ENCODE results near the gene PTPRK. TPM values are rescaled to one million over a fixed set of nuclear protein-coding genes. Genes with fewer than 3 reads are reported as not detected.
A peak's percentile ranks its signal among the peaks of the same experiment; 100 is the strongest.

The PTPRK gene
- 10 to 100 TPM; 23.7 to 30.2 TPM for total RNA-seq
- long read RNA-seq, donor 1, full-length matches to known transcripts: 1 of 9 reads
- long read RNA-seq, donor 1, partial matches to known transcripts: 3 of 9 reads
- long read RNA-seq, donor 1, other reads (novel, unspliced or antisense): 5 of 9 reads
- long read RNA-seq, donor 2, partial matches to known transcripts: 13 of 22 reads
- long read RNA-seq, donor 2, other reads (novel, unspliced or antisense): 8 of 22 reads

DNA sequence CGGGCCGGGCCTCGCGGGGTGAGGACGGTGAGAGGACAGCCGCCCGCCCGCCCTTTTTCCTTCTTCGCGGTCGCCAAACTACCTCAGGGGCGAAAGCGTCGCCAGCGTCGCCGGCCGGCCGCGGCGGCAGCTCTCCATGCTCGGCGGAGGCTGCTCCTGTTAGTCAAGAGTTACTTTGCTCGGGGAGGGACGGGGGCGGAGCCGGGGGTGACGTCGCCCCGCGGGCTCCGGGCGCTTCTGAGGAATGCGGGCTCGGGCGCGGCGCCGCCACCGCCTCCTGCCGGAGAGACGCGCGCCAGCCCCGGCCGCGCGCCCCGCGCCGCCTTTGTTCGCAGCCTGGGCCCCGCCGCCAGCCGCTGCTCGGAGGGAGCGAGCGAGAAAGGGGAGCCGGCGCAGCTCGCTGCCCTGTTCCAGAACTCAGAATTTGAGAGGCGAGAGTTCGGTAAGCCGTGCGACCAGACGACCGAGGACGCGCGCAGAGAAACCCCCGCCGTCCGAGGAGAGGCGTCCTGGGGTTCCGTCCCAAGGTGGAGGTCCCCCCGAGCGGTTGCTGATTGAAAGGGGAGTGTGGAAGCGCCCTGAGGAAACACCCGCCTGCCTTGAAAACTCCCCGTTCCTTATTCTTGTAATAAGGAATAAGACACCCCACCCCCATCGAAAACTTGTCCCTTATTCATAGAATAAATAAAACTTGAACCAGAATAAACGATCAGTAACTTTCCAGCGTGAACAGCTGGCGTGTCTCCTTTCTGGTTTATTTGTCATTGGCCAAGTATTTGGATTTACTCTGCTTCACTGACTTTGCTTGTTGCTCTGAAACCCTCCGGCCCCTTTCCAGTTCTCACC lies at the start of gene PTPRK:
Gene PTPRK, minus strand, starts transcription at position 164 of the 846 bp plus-strand sequence. CDS start 241 bp downstream, outside the sequence.
- intact Hi-C loops (cut with DNase I): no loop called here
- DNase-seq (ENCODE audit: low spot score): peak; percentile 96

- intact Hi-C loops (cut with DNase I): no loop called here
- no peak for DNase-seq (ENCODE audit: low spot score)
These were observed 46.6 kb upstream of the PTPRK start for GRCh38 chr6:128567029-128567428.

GRCh38 chr6:128560966-128561365 lies 40.6 kb upstream of the PTPRK start:
- no peak for DNase-seq (ENCODE audit: low spot score)
- intact Hi-C loops (cut with DNase I): no loop called here

GRCh38 chr6:128558924-128559323 lies 38.5 kb upstream of the PTPRK start:
- DNase-seq (ENCODE audit: low spot score): no peak
- intact Hi-C loops (cut with DNase I): no loop called here

- intact Hi-C loops (cut with DNase I): no loop called here
- no peak for DNase-seq (ENCODE audit: low spot score)
These were observed 37.6 kb upstream of the PTPRK start for GRCh38 chr6:128558021-128558420.

GRCh38 chr6:128557081-128557480 lies 36.7 kb upstream of the PTPRK start:
- intact Hi-C loops (cut with DNase I): no loop called here
- DNase-seq (ENCODE audit: low spot score): no peak

GRCh38 chr6:128554302-128554701 lies 33.9 kb upstream of the PTPRK start:
- intact Hi-C loops (cut with DNase I): loop anchor here in 1 of 2 donors (5.0 kb wide), 1 partner anchor 1543 kb away; no protein-coding TSS in a partner anchor
- DNase-seq (ENCODE audit: low spot score): no peak

- DNase-seq (ENCODE audit: low spot score): no peak
- intact Hi-C loops (cut with DNase I): no loop called here
These were observed 20.9 kb upstream of the PTPRK start for GRCh38 chr6:128541261-128541660.

DNA sequence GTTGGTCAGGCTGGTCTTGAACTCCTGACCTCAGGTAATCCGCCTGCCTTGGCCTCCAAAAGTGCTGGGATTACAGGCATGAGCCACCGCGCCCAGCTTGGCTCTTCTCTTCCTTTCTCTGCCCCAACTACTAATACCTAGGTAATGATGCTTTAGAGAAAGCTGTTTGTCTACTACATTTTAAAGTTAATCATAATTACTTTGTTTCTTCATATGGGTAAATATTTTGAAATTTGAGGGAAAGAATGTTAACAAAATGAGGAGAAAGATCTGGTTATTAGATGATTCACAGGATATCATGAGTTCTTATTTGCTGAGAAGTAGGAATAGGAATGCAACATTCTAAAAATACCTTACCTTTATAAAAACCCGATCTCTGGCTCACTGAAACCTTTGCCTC lies 18.4 kb upstream of the PTPRK start:
- no peak for DNase-seq (ENCODE audit: low spot score)
- intact Hi-C loops (cut with DNase I): no loop called here

DNA sequence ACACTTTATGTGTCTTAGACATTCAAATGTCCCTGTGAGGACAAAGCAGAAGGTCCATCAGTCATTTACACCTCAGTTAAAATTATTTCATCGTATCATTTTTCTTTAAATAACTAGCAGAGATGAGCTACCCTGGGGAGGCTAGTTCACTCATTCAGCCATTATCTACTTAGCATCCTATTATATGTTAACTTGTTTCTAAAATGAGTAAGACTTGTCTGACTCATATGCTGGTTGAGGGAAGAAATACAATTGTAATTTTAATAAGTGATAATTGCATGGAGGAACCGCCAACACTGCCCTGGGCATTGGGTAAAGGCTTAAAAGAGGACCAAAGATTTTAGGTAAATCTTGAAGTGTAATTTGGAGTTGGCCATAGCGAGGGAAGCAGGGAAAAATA lies 12.4 kb upstream of the PTPRK start:
- no peak for DNase-seq (ENCODE audit: low spot score)

DNA sequence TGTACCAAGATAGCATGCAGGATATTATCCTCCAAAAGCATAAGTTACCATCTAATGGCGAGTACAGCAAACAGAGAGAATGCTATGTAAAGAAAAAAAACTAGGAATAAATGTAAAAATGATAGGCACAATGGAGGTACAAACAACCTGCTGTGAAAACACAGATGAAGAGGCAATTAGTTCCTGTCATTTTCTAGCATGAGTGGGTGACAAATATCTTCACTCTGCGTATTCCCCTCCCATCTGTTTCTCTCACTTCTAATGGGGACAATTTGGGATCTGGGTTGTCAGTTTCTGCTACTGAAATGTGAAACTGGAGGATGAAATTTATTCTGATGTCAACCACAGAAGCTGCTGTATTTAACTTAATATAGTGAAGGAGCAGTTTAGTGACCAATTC lies 11.7 kb upstream of the PTPRK start:
- intact Hi-C loops (cut with DNase I): no loop called here

More for the DNA sequence above, 12.4 kb upstream of the PTPRK start:
- intact Hi-C loops (cut with DNase I): no loop called here

DNA sequence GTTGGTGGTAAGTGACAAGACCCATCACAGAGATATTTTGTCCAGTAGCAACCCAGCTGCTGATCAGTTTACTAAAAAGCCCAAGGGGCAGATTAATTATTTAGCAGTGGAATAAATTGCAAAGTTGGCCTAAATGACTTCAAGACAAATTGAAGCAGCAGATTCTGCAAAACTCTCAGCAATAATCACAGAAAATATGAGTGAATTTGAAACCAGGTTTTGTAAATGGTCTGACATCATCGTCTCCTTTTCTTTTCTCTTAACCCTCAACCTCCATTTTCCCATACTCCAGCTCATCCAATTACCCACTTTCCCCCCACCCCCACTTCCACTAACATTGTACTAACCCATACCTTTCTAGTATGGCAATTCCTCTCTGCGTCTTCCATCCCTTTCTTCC lies 11.3 kb upstream of the PTPRK start:
- DNase-seq (ENCODE audit: low spot score): no peak
- intact Hi-C loops (cut with DNase I): no loop called here

More for the DNA sequence above, 11.7 kb upstream of the PTPRK start:
- DNase-seq (ENCODE audit: low spot score): no peak

- DNase-seq (ENCODE audit: low spot score): no peak
- intact Hi-C loops (cut with DNase I): no loop called here
These were observed 7.8 kb upstream of the PTPRK start for GRCh38 chr6:128528241-128528640.

- DNase-seq (ENCODE audit: low spot score): no peak
- intact Hi-C loops (cut with DNase I): no loop called here
These were observed 7.0 kb upstream of the PTPRK start for GRCh38 chr6:128527375-128527774.

GRCh38 chr6:128526152-128526914 lies 5.9 kb upstream of the PTPRK start:
- intact Hi-C loops (cut with DNase I): no loop called here
- DNase-seq (ENCODE audit: low spot score): no peak

GRCh38 chr6:128525406-128525805 lies 5.0 kb upstream of the PTPRK start:
- DNase-seq (ENCODE audit: low spot score): no peak
- intact Hi-C loops (cut with DNase I): no loop called here

GRCh38 chr6:128521282-128521632 lies 858 bp upstream of the PTPRK start:
- no peak for DNase-seq (ENCODE audit: low spot score)
- intact Hi-C loops (cut with DNase I): no loop called here

DNA sequence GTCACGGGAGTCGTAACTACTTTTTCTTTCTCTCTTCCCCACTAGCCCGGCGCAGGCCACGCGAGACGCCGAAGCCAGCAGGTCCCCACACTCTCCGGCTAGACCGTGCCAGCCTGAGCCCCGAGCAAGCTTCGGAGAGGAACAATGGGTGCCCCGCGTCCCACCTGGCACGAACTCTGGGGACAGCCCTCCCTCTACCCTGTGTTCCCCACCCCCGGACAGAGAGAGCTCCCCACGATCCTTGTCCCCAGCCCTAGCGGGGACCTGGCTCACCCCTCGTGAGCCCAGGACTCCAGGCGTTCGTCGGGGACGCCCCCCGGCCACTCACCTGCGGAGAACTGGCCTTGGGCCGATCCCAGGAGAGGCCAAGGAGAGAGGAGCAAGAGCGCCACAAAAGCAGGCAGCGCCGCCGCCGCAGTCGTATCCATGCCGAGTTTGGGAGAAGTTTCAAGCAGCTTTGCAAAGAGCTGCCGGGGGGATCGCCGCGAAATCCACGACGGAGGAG lies 416 bp downstream of the PTPRK start:
- intact Hi-C loops (cut with DNase I): no loop called here
- DNase-seq (ENCODE audit: low spot score): peak; percentile 84

- no peak for DNase-seq (ENCODE audit: low spot score)
- intact Hi-C loops (cut with DNase I): no loop called here
These were observed 1.1 kb downstream of the PTPRK start for GRCh38 chr6:128519132-128519930.
